Measurements from ENCODE around the gene LRRC27. TPM values are rescaled to one million over a fixed set of nuclear protein-coding genes. Genes with fewer than 3 reads are reported as not detected.

Gene LRRC27
- total RNA-seq, 1 donor: 13.4 TPM

DNA sequence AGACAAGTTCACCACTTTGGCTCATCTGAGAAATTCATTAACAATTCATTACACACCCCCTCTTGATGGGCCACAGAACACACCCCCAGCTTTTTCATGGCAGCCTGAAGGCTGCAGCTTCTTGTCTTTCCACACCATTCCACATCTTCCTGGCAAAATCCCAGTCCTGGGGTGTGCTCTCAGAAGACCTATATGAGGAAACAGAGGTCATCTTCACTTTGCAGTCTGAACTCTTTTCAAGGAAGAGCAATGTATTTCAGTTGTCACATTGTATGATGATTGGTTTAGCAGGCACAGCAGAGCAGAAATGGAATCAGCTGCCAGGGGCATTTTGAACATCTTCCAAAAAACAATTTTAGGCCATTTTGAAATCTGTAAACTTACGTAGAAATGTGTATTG lies 7.8 kb upstream of the LRRC27 start:
- no peak overlapping the region for H2AFZ ChIP-seq (ENCODE audit: low read length)
- H3K4me2 ChIP-seq (ENCODE audit: insufficient read depth, low read length): no peak overlapping the region
- no peaks in the 10 kb centered on the region for H3K27me3 ChIP-seq (ENCODE audit: insufficient read depth, low read length)
- no peak overlapping the region for H3K4me3 ChIP-seq (ENCODE audit: insufficient read depth, low read length)
- no peak overlapping the region for H3K27ac ChIP-seq (ENCODE audit: low read depth, low read length)
- peaks cover 34% of the 10 kb centered on the region for H3K4me1 ChIP-seq (ENCODE audit: insufficient read depth, low read length)
- H3K79me2 ChIP-seq (ENCODE audit: insufficient read depth, low read length): peaks cover 35% of the 10 kb centered on the region
- H3K36me3 ChIP-seq (ENCODE audit: insufficient read depth, low read length): peaks cover 5% of the 10 kb centered on the region
- peaks cover 6% of the 10 kb centered on the region for H4K20me1 ChIP-seq (ENCODE audit: insufficient read depth, low read length)
- no peaks in the 10 kb centered on the region for H3K9me3 ChIP-seq (ENCODE audit: low read depth, low read length)
- TF ChIP-seq, protein P1, sequence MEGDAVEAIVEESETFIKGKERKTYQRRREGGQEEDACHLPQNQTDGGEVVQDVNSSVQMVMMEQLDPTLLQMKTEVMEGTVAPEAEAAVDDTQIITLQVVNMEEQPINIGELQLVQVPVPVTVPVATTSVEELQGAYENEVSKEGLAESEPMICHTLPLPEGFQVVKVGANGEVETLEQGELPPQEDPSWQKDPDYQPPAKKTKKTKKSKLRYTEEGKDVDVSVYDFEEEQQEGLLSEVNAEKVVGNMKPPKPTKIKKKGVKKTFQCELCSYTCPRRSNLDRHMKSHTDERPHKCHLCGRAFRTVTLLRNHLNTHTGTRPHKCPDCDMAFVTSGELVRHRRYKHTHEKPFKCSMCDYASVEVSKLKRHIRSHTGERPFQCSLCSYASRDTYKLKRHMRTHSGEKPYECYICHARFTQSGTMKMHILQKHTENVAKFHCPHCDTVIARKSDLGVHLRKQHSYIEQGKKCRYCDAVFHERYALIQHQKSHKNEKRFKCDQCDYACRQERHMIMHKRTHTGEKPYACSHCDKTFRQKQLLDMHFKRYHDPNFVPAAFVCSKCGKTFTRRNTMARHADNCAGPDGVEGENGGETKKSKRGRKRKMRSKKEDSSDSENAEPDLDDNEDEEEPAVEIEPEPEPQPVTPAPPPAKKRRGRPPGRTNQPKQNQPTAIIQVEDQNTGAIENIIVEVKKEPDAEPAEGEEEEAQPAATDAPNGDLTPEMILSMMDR (IDR thresholded peaks at IDR 0.05; ENCODE audit: extremely low read depth, low read depth, low read length): no peak
- DNase-seq (ENCODE audit: insufficient read length, low spot score, missing footprints): no peak

DNA sequence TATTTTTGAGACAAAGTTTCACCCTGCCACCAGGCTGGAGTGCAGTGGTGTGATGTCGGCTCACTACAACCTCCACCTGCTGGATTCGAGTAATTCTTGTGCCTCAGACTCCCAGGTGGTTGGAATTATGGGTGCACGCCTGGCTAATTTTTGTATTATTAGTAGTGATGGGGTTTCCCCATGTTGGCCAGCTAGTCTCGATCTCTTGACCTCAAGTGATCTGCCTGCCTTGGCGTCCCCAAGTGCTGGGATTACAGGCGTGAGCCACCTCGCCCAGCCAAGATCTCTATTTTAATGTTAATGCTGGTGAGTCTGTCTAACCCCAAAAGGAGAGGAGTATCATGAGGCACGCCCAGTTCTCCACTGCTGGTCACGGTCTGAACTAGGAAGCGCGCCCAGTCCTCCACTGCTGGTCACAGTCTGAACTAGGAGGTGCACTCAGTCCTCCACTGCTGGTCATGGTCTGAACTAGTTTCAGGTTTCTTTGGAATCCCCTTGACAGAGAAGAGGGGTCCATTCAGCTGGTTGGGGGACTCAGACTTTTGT lies 5.6 kb upstream of the LRRC27 start:
- H3K79me2 ChIP-seq (ENCODE audit: insufficient read depth, low read length): peaks cover 56% of the 10 kb centered on the region
- H4K20me1 ChIP-seq (ENCODE audit: insufficient read depth, low read length): peaks cover 7% of the 10 kb centered on the region
- H3K27ac ChIP-seq (ENCODE audit: low read depth, low read length): no peak overlapping the region
- H3K4me1 ChIP-seq (ENCODE audit: insufficient read depth, low read length): peaks cover 31% of the 10 kb centered on the region
- no peaks in the 10 kb centered on the region for H3K27me3 ChIP-seq (ENCODE audit: insufficient read depth, low read length)
- no peak overlapping the region for H3K4me3 ChIP-seq (ENCODE audit: insufficient read depth, low read length)
- peaks cover 5% of the 10 kb centered on the region for H3K36me3 ChIP-seq (ENCODE audit: insufficient read depth, low read length)
- no peak overlapping the region for H3K4me2 ChIP-seq (ENCODE audit: insufficient read depth, low read length)
- TF ChIP-seq, protein P1 (IDR thresholded peaks at IDR 0.05; ENCODE audit: extremely low read depth, low read depth, low read length): no peak
- no peak overlapping the region for H2AFZ ChIP-seq (ENCODE audit: low read length)
- DNase-seq (ENCODE audit: insufficient read length, low spot score, missing footprints): no peak
- H3K9me3 ChIP-seq (ENCODE audit: low read depth, low read length): no peaks in the 10 kb centered on the region

DNA sequence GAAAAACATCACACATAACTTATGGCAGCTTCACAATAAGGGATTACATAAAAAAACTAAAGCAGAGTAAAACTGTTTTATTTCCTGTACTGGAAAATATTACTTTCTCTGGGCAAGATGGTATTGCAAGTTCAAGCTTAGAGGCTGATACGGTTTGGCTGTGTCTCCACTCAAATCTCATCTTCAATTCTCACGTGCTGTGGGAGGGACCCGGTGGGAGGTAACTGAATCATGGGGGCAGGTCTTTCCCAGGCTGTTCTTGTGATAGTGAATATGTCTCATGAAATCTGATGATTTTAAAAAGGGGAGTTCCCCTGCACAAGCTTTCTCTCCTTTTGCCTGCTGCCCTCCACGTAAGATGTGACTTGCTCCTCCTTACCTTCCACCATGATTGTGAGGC lies 5.1 kb upstream of the LRRC27 start:
- H3K36me3 ChIP-seq (ENCODE audit: insufficient read depth, low read length): peaks cover 5% of the 10 kb centered on the region
- peaks cover 59% of the 10 kb centered on the region for H3K79me2 ChIP-seq (ENCODE audit: insufficient read depth, low read length)
- TF ChIP-seq, protein P1 (IDR thresholded peaks at IDR 0.05; ENCODE audit: extremely low read depth, low read depth, low read length): no peak
- DNase-seq (ENCODE audit: insufficient read length, low spot score, missing footprints): no peak
- H3K4me2 ChIP-seq (ENCODE audit: insufficient read depth, low read length): no peak overlapping the region
- peaks cover 30% of the 10 kb centered on the region for H3K4me1 ChIP-seq (ENCODE audit: insufficient read depth, low read length)
- H3K4me3 ChIP-seq (ENCODE audit: insufficient read depth, low read length): no peak overlapping the region
- no peak overlapping the region for H2AFZ ChIP-seq (ENCODE audit: low read length)
- no peaks in the 10 kb centered on the region for H3K9me3 ChIP-seq (ENCODE audit: low read depth, low read length)
- H3K27me3 ChIP-seq (ENCODE audit: insufficient read depth, low read length): no peaks in the 10 kb centered on the region
- H4K20me1 ChIP-seq (ENCODE audit: insufficient read depth, low read length): peaks cover 7% of the 10 kb centered on the region
- H3K27ac ChIP-seq (ENCODE audit: low read depth, low read length): no peak overlapping the region

DNA sequence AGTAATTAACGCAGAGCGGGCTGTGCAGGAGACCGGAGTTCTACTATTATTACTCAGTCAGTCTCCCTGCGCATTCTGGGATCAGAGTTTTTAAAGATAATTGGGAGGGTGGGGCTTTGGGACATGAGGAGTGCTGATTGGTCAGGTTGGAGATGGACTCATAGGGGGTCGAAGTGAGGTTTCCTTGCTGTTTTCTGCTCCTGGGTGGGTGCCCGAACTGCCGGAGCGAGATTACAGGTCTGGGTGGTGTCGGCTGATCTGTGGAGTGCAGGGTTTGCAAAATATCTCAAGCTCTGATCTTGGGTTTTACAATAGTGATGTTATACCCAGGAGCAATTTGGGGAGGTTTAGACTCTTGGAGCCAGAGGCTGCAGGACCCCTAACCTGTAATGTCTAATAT lies 3.9 kb upstream of the LRRC27 start:
- peaks cover 7% of the 10 kb centered on the region for H4K20me1 ChIP-seq (ENCODE audit: insufficient read depth, low read length)
- peaks cover 27% of the 10 kb centered on the region for H3K4me1 ChIP-seq (ENCODE audit: insufficient read depth, low read length)
- H3K4me2 ChIP-seq (ENCODE audit: insufficient read depth, low read length): no peak overlapping the region
- H2AFZ ChIP-seq (ENCODE audit: low read length): no peak overlapping the region
- no peaks in the 10 kb centered on the region for H3K9me3 ChIP-seq (ENCODE audit: low read depth, low read length)
- TF ChIP-seq, protein P1 (IDR thresholded peaks at IDR 0.05; ENCODE audit: extremely low read depth, low read depth, low read length): no peak
- H3K79me2 ChIP-seq (ENCODE audit: insufficient read depth, low read length): peaks cover 70% of the 10 kb centered on the region
- H3K27me3 ChIP-seq (ENCODE audit: insufficient read depth, low read length): no peaks in the 10 kb centered on the region
- no peak overlapping the region for H3K4me3 ChIP-seq (ENCODE audit: insufficient read depth, low read length)
- no peak for DNase-seq (ENCODE audit: insufficient read length, low spot score, missing footprints)
- H3K36me3 ChIP-seq (ENCODE audit: insufficient read depth, low read length): peaks cover 5% of the 10 kb centered on the region
- no peak overlapping the region for H3K27ac ChIP-seq (ENCODE audit: low read depth, low read length)

Measured in osteoblast (primary cell).